ENCODE results near the gene MTF2. TPM values are rescaled to one million over a fixed set of nuclear protein-coding genes. Genes with fewer than 3 reads are reported as not detected.

Gene MTF2
- total and polyA plus RNA-seq, 4 donors, result 30.8 to 44.8 (median 37.7) TPM

DNA sequence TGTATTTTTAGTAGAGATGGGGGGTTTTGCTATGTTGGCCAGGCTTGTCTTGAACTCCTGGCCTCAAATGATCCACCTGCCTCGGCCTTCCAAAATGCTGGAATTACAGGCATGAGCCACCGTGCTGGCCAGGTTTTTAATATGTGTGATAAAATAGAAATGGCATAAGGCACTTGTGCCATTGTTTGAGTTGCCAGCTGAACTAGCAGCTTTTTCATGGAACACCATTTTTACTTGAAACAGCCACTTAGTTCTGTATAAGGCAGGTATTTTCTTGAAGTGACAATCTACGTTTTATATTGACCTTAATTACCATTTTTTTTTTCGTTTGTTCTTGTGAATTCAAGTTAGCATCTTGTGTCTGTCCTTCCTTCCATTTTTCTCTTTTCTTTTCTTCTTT lies 28.3 kb downstream of the MTF2 start:
- Histone ChIP-seq H3K27me3 (ENCODE audit: control insufficient read depth, insufficient read depth, low read length) (no peaks in the 10 kb centered on the region), H3K4me3 (ENCODE audit: low read depth, low read length) (no peak overlapping the region)
- WGBS (ENCODE audit: insufficient coverage), result 100% methylated on average over 1 of the region's 4 CpGs

DNA sequence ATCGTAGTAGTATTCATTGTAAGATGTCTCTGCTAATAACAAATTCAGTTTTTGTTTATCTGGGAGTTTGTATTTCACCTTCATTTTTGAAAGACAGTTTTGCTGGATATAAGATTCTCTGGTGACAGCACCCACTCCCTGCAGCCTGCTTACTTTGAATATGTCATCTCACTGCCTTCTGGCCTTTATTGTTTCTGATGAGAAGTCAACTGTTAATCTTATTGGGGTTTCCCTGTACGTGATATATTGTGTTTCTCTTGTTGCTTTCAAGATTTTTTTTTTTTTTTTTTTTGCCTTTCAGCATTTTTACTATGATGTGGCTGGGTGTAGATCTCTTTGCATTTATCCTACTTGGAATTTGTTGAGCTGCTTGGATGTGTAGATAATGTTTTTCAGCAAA lies 29.3 kb downstream of the MTF2 start:
- H3K9me3 ChIP-seq (ENCODE audit: control insufficient read depth, insufficient read depth, low read length), result peaks cover 7% of the 10 kb centered on the region
- no peak overlapping the region for H3K27ac ChIP-seq (ENCODE audit: low read depth, low read length)
- no peak for DNase-seq (ENCODE audit: low read depth in 4 of 6, low spot score in 6 of 6)
- peaks cover 12% of the 10 kb centered on the region for H3K36me3 ChIP-seq (ENCODE audit: control insufficient read depth, insufficient read depth, low read length)
- H3K4me1 ChIP-seq (ENCODE audit: control insufficient read depth, insufficient read depth, low read length), result no peaks in the 10 kb centered on the region
- no peak overlapping the region for H3K4me3 ChIP-seq (ENCODE audit: low read depth, low read length)
- WGBS (ENCODE audit: insufficient coverage), result no CpG with 5 or more reads among the region's 2 CpGs
- no peaks in the 10 kb centered on the region for H3K27me3 ChIP-seq (ENCODE audit: control insufficient read depth, insufficient read depth, low read length)

More for the DNA sequence above, 28.3 kb downstream of the MTF2 start:
- Histone ChIP-seq H3K9me3 (ENCODE audit: control insufficient read depth, insufficient read depth, low read length) (peaks cover 7% of the 10 kb centered on the region), H3K27ac (ENCODE audit: low read depth, low read length) (no peak overlapping the region), H3K4me1 (ENCODE audit: control insufficient read depth, insufficient read depth, low read length) (no peaks in the 10 kb centered on the region), H3K36me3 (ENCODE audit: control insufficient read depth, insufficient read depth, low read length) (peaks cover 12% of the 10 kb centered on the region)
- no peak for DNase-seq (ENCODE audit: low read depth in 4 of 6, low spot score in 6 of 6)

DNA sequence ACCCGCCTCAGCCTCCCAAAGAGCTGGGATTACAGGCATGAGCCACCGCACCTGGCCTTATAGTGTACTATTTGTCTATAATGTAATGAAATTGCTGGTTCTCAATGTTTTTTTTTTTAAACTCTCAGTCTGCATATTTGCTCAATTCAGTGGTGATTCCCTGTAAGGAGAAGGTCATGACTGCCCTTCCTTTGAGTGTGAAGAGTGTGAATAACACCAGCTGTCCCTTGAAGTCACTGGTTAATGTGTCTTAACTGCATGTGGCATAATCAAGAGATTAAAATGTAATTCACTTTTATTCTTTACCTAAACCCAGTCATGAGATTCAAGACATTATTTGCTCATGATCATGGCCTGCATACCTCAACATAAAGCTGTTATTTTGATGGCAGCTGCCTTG lies 30.5 kb downstream of the MTF2 start:
- H3K9me3 ChIP-seq (ENCODE audit: control insufficient read depth, insufficient read depth, low read length), result peaks cover 7% of the 10 kb centered on the region
- H3K27ac ChIP-seq (ENCODE audit: low read depth, low read length), result no peak overlapping the region
- no peak for DNase-seq (ENCODE audit: low read depth in 4 of 6, low spot score in 6 of 6)
- 100% methylated on average over 1 of the region's 2 CpGs for WGBS (ENCODE audit: insufficient coverage)
- H3K4me1 ChIP-seq (ENCODE audit: control insufficient read depth, insufficient read depth, low read length), result no peaks in the 10 kb centered on the region
- no peaks in the 10 kb centered on the region for H3K27me3 ChIP-seq (ENCODE audit: control insufficient read depth, insufficient read depth, low read length)
- no peak overlapping the region for H3K4me3 ChIP-seq (ENCODE audit: low read depth, low read length)
- H3K36me3 ChIP-seq (ENCODE audit: control insufficient read depth, insufficient read depth, low read length), result peaks cover 12% of the 10 kb centered on the region

DNA sequence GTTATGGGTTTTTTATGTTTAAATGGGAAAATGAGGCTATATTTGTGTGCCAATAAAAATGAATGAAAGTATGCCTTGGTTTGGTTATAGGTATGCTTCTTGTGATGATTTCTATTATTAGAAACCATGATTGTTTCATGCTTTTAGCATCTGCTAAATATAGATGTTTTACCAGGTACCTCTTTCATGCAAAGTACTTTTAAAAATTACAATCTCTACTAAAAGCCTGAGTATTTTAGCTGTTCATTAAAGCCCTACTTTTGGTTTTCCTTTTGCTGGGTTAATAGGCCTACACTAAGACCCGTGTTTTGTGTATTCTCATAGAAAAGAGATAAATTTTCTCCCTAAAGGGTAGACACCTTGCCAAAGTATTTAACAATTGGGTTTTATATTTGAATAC lies 32.0 kb downstream of the MTF2 start:
- H3K36me3 ChIP-seq (ENCODE audit: control insufficient read depth, insufficient read depth, low read length), result peaks cover 8% of the 10 kb centered on the region
- no peak overlapping the region for H3K27ac ChIP-seq (ENCODE audit: low read depth, low read length)
- H3K9me3 ChIP-seq (ENCODE audit: control insufficient read depth, insufficient read depth, low read length), result peaks cover 7% of the 10 kb centered on the region
- DNase-seq (ENCODE audit: low read depth in 4 of 6, low spot score in 6 of 6), result no peak
- no peak overlapping the region for H3K4me3 ChIP-seq (ENCODE audit: low read depth, low read length)
- H3K27me3 ChIP-seq (ENCODE audit: control insufficient read depth, insufficient read depth, low read length), result no peaks in the 10 kb centered on the region
- no CpG with 5 or more reads among the region's 1 CpG for WGBS (ENCODE audit: insufficient coverage)
- H3K4me1 ChIP-seq (ENCODE audit: control insufficient read depth, insufficient read depth, low read length), result no peaks in the 10 kb centered on the region

DNA sequence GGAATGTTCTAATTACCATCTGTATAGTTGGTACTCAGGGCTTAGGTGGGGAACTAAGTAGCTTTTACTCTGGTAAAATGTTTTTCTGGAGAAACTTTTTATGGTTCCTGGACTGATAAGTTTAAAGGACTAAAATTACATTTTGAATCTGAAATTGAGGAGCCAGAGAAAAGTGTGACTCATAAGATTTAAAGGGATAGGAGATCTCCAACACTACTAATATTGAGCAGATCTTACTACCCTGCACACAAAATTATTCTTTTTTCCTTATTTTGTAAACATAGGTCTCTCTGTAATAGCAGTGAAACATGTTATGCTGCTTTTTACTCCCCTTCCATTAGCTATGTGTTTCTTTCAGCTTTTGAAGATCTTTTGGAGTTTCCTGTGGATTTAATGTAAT lies 32.5 kb downstream of the MTF2 start:
- no peaks in the 10 kb centered on the region for H3K27me3 ChIP-seq (ENCODE audit: control insufficient read depth, insufficient read depth, low read length)
- DNase-seq (ENCODE audit: low read depth in 4 of 6, low spot score in 6 of 6), result no peak
- H3K9me3 ChIP-seq (ENCODE audit: control insufficient read depth, insufficient read depth, low read length), result peaks cover 7% of the 10 kb centered on the region
- no peak overlapping the region for H3K27ac ChIP-seq (ENCODE audit: low read depth, low read length)
- H3K36me3 ChIP-seq (ENCODE audit: control insufficient read depth, insufficient read depth, low read length), result peaks cover 13% of the 10 kb centered on the region
- no peak overlapping the region for H3K4me3 ChIP-seq (ENCODE audit: low read depth, low read length)
- no peaks in the 10 kb centered on the region for H3K4me1 ChIP-seq (ENCODE audit: control insufficient read depth, insufficient read depth, low read length)

DNA sequence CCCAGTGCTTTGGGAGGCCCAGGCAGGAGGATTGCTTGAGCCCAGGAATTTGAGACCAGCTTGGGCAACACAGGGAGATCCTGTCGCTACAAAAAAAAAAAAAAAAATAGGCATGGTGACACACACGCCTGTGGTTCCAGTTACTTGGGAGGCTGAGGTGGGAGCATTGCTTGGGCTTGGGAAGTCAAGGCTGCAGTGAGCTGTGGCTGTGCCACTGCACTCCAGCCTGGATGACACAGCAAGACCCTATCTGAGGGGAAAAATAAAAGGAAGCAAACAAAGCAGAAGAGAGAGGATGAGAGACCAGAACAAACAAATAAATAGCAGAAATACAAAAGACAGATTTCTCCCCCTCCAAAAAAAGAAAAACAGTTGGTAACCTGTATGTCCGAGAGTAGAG lies 34.0 kb downstream of the MTF2 start:
- Histone ChIP-seq H3K36me3 (ENCODE audit: control insufficient read depth, insufficient read depth, low read length) (peaks cover 12% of the 10 kb centered on the region), H3K9me3 (ENCODE audit: control insufficient read depth, insufficient read depth, low read length) (peaks cover 2% of the 10 kb centered on the region), H3K27me3 (ENCODE audit: control insufficient read depth, insufficient read depth, low read length) (no peaks in the 10 kb centered on the region), H3K27ac (ENCODE audit: low read depth, low read length) (no peak overlapping the region), H3K4me3 (ENCODE audit: low read depth, low read length) (no peak overlapping the region), H3K4me1 (ENCODE audit: control insufficient read depth, insufficient read depth, low read length) (no peaks in the 10 kb centered on the region)
- WGBS (ENCODE audit: insufficient coverage), result 100% methylated on average over 2 of the region's 3 CpGs
- DNase-seq (ENCODE audit: low read depth in 4 of 6, low spot score in 6 of 6), result no peak

DNA sequence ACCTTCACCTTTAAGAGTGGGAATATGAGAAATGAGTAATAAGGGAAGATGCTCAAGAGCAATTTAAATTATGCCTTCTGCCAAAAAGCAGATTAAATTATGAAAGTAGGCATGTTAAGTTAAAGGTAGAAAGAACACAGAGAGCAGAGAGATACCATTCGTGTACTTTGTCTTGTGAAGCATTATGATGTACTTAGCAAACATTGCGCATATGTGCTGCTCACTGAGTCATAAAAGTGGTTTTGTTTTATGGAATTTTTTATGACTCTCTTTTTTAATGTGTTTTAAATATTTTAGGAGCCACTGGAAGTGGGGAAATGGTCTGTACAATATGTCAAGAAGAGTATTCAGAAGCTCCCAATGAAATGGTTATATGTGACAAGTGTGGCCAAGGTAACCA lies 35.3 kb downstream of the MTF2 start:
- Histone ChIP-seq H3K4me1 (ENCODE audit: control insufficient read depth, insufficient read depth, low read length) (no peaks in the 10 kb centered on the region), H3K9me3 (ENCODE audit: control insufficient read depth, insufficient read depth, low read length) (no peaks in the 10 kb centered on the region), H3K27me3 (ENCODE audit: control insufficient read depth, insufficient read depth, low read length) (no peaks in the 10 kb centered on the region), H3K36me3 (ENCODE audit: control insufficient read depth, insufficient read depth, low read length) (peaks cover 12% of the 10 kb centered on the region), H3K27ac (ENCODE audit: low read depth, low read length) (no peak overlapping the region), H3K4me3 (ENCODE audit: low read depth, low read length) (no peak overlapping the region)
- no peak for DNase-seq (ENCODE audit: low read depth in 4 of 6, low spot score in 6 of 6)
- WGBS (ENCODE audit: insufficient coverage), result 100% methylated on average over 1 of the region's 2 CpGs

DNA sequence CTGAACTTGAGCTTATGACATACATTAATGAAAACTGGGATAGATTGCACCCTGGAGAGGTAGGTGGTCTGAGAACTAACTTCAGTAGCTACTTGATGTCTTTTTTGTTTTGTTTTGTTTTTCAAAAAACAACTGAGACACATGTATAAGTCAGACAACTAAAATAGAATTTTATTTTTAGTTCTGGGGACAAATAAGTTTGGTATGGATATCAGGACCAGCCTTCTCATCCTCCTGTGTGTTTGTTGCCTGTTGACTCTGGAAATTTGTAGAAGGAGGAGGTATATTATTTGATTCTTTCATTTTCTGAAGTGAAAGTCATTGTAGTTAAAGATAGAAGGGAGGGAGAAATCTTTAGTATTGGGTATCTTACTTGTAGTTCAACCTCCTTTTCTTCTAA lies 41.5 kb downstream of the MTF2 start:
- Histone ChIP-seq H3K9me3 (ENCODE audit: control insufficient read depth, insufficient read depth, low read length) (no peaks in the 10 kb centered on the region), H3K27me3 (ENCODE audit: control insufficient read depth, insufficient read depth, low read length) (no peaks in the 10 kb centered on the region), H3K27ac (ENCODE audit: low read depth, low read length) (no peak overlapping the region), H3K36me3 (ENCODE audit: control insufficient read depth, insufficient read depth, low read length) (peaks cover 16% of the 10 kb centered on the region), H3K4me1 (ENCODE audit: control insufficient read depth, insufficient read depth, low read length) (no peaks in the 10 kb centered on the region), H3K4me3 (ENCODE audit: low read depth, low read length) (no peak overlapping the region)
- no peak for DNase-seq (ENCODE audit: low read depth in 4 of 6, low spot score in 6 of 6)

DNA sequence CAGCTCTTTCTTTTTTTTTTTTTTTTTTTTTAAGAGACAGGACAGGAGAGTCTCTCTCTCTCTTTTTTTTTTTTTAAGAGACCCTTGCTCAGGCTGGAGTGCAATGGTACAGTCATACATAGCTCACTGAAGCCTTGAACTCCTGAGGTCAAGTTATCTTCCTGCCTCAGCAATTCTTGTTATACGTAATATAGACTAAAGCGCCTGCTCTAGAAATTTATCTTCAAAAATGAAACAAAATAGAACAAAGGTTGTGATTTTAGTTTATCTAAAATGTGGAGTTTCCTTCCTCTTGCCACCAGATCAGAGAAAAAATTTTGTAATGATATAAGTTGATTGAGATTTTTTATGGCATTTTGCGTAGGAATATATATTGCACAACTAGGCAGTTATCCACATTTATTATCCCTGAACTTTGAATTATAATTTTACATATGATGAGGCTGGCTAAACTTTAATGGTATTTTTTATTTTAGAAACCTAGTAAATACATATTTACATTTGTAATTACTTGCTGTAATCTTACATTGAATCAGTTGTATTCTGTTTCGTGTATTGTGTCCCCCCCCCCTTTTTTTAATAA lies 44.2 kb downstream of the MTF2 start:
- Histone ChIP-seq H3K4me1 (ENCODE audit: control insufficient read depth, insufficient read depth, low read length) (no peaks in the 10 kb centered on the region), H3K27me3 (ENCODE audit: control insufficient read depth, insufficient read depth, low read length) (no peaks in the 10 kb centered on the region), H3K9me3 (ENCODE audit: control insufficient read depth, insufficient read depth, low read length) (no peaks in the 10 kb centered on the region), H3K36me3 (ENCODE audit: control insufficient read depth, insufficient read depth, low read length) (peaks cover 4% of the 10 kb centered on the region), H3K27ac (ENCODE audit: low read depth, low read length) (no peak overlapping the region), H3K4me3 (ENCODE audit: low read depth, low read length) (no peak overlapping the region)
- DNase-seq (ENCODE audit: low read depth in 4 of 6, low spot score in 6 of 6), result no peak
- no CpG with 5 or more reads among the region's 4 CpGs for WGBS (ENCODE audit: insufficient coverage)

DNA sequence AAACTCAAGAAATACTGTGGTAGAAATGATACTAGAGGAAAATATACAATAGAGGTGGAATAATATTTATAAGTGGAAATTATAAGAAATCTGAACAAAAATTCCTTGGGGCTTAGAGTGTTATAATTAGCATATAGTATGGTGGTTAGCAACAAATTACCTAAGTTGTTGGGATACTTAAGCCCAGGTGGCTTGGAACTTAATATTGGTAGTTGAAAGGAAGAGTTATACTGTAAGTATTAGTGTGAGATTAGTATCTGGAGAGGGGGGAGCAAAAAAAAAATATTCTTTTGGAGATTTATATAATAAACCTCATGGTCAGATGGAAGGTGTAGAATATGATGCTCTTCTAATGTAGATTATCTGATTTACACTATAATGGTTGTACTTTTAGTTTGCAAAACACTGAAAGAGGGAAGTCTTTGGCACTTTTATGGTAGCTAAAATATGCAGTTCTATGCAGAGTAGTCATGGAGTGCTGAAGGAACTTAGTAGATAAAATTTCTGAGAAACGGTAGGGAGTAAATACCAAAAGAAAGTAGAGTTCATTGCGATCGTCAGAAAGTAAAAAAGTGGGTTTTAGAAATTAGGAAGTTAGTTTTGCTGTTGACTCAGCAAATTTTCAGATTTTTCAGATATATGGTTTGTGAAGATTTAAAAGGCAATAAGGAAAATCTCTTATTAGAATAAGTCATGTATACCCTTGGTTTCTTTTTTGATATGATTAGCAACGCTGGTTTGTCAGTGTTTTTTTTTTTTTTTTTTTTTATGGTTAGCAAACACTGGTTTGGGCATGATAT lies 45.7 kb downstream of the MTF2 start:
- H3K9me3 ChIP-seq (ENCODE audit: control insufficient read depth, insufficient read depth, low read length), result no peaks in the 10 kb centered on the region
- H3K27ac ChIP-seq (ENCODE audit: low read depth, low read length), result no peak overlapping the region
- no peaks in the 10 kb centered on the region for H3K27me3 ChIP-seq (ENCODE audit: control insufficient read depth, insufficient read depth, low read length)
- WGBS (ENCODE audit: insufficient coverage), result 70% methylated on average over 3 of the region's 4 CpGs
- H3K4me3 ChIP-seq (ENCODE audit: low read depth, low read length), result no peak overlapping the region
- DNase-seq (ENCODE audit: low read depth in 4 of 6, low spot score in 6 of 6), result no peak
- peaks cover 6% of the 10 kb centered on the region for H3K36me3 ChIP-seq (ENCODE audit: control insufficient read depth, insufficient read depth, low read length)
- H3K4me1 ChIP-seq (ENCODE audit: control insufficient read depth, insufficient read depth, low read length), result no peaks in the 10 kb centered on the region
